ENCODE data around the gene IRF4.

The IRF4 gene

GRCh38 chr6:386688-387266 lies 4.8 kb upstream of the IRF4 start:
- TF ChIP-seq YY1 (IDR thresholded peaks at IDR 0.05; ENCODE audit: low read depth) = no peak
- no peak for TF ChIP-seq ZBTB7A (IDR thresholded peaks at IDR 0.05; ENCODE audit: low read depth)
- TF ChIP-seq EGR1 (IDR thresholded peaks at IDR 0.05) = no peak
- TF ChIP-seq TCF12 (IDR thresholded peaks at IDR 0.05; ENCODE audit: low read depth) = no peak
- no peak for TF ChIP-seq EP300 (IDR thresholded peaks at IDR 0.05; ENCODE audit: borderline replicate concordance)
- no peak for TF ChIP-seq REST (IDR thresholded peaks at IDR 0.05; ENCODE audit: low read depth)
- TF ChIP-seq, protein P1, sequence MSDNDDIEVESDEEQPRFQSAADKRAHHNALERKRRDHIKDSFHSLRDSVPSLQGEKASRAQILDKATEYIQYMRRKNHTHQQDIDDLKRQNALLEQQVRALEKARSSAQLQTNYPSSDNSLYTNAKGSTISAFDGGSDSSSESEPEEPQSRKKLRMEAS (IDR thresholded peaks at IDR 0.05) = no peak
- no peak for TF ChIP-seq RAD21 (IDR thresholded peaks at IDR 0.05; ENCODE audit: low read depth)
- no peak for TF ChIP-seq TEAD4 (IDR thresholded peaks at IDR 0.05)
- TF ChIP-seq, protein P2, sequence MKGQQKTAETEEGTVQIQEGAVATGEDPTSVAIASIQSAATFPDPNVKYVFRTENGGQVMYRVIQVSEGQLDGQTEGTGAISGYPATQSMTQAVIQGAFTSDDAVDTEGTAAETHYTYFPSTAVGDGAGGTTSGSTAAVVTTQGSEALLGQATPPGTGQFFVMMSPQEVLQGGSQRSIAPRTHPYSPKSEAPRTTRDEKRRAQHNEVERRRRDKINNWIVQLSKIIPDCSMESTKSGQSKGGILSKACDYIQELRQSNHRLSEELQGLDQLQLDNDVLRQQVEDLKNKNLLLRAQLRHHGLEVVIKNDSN (IDR thresholded peaks at IDR 0.05) = no peak
- no peak for TF ChIP-seq NFIC (IDR thresholded peaks at IDR 0.05)
- TF ChIP-seq FOXM1 (IDR thresholded peaks at IDR 0.05; ENCODE audit: borderline replicate concordance, low read depth) = no peak
- no peak for TF ChIP-seq CEBPB (IDR thresholded peaks at IDR 0.05)
- TF ChIP-seq TAF1 (IDR thresholded peaks at IDR 0.05; ENCODE audit: low read depth) = no peak

DNA sequence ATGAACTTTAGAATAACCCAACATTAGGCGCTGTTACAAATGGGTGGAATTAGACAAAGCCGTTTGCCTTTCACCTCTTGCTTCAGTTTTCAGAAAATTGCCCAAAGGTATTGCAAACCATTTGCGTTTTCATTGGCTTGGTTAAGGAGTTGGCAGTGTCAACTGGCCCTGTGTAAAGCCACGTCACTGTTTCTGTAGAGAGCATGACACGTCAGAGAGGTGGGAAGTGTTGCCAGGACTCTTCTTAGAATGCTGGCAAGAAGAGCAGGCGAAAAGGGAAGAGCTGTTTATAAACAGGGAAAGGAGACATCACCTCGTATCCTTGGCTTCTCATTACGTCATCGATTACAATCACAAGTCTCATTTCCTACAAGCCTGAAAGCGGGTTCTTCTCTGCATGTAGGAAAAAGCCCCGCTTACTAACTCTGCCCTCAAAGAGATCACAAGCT lies 4.2 kb upstream of the IRF4 start:
- TF ChIP-seq, protein P1 (IDR thresholded peaks at IDR 0.05) = no peak
- no peak for TF ChIP-seq CREB1 (IDR thresholded peaks at IDR 0.05; ENCODE audit: low read depth)

- TF ChIP-seq, protein P2 (IDR thresholded peaks at IDR 0.05) = no peak
- TF ChIP-seq TAF1 (IDR thresholded peaks at IDR 0.05; ENCODE audit: low read depth) = no peak
- no peak for TF ChIP-seq YY1 (IDR thresholded peaks at IDR 0.05; ENCODE audit: low read depth)
- TF ChIP-seq EP300 (IDR thresholded peaks at IDR 0.05; ENCODE audit: borderline replicate concordance) = no peak
- no peak for TF ChIP-seq TCF12 (IDR thresholded peaks at IDR 0.05; ENCODE audit: low read depth)
- TF ChIP-seq RAD21 (IDR thresholded peaks at IDR 0.05; ENCODE audit: low read depth) = no peak
- no peak for TF ChIP-seq TEAD4 (IDR thresholded peaks at IDR 0.05)
- TF ChIP-seq ZBTB7A (IDR thresholded peaks at IDR 0.05; ENCODE audit: low read depth) = no peak
- TF ChIP-seq REST (IDR thresholded peaks at IDR 0.05; ENCODE audit: low read depth) = no peak
- TF ChIP-seq, protein P1 (IDR thresholded peaks at IDR 0.05) = no peak
- no peak for TF ChIP-seq FOXM1 (IDR thresholded peaks at IDR 0.05; ENCODE audit: borderline replicate concordance, low read depth)
- TF ChIP-seq EGR1 (IDR thresholded peaks at IDR 0.05) = no peak
- TF ChIP-seq NFIC (IDR thresholded peaks at IDR 0.05) = no peak
- no peak for TF ChIP-seq CREB1 (IDR thresholded peaks at IDR 0.05; ENCODE audit: low read depth)
- TF ChIP-seq CEBPB (IDR thresholded peaks at IDR 0.05) = no peak
These were observed 3.2 kb upstream of the IRF4 start for GRCh38 chr6:388202-388903.

- TF ChIP-seq TEAD4 (IDR thresholded peaks at IDR 0.05) = no peak
- no peak for TF ChIP-seq ZBTB7A (IDR thresholded peaks at IDR 0.05; ENCODE audit: low read depth)
- TF ChIP-seq EP300 (IDR thresholded peaks at IDR 0.05; ENCODE audit: borderline replicate concordance) = no peak
- no peak for TF ChIP-seq FOXM1 (IDR thresholded peaks at IDR 0.05; ENCODE audit: borderline replicate concordance, low read depth)
- TF ChIP-seq RAD21 (IDR thresholded peaks at IDR 0.05; ENCODE audit: low read depth) = no peak
- TF ChIP-seq YY1 (IDR thresholded peaks at IDR 0.05; ENCODE audit: low read depth) = no peak
- TF ChIP-seq CEBPB (IDR thresholded peaks at IDR 0.05) = no peak
- TF ChIP-seq TCF12 (IDR thresholded peaks at IDR 0.05; ENCODE audit: low read depth) = no peak
These were observed 2.4 kb upstream of the IRF4 start for GRCh38 chr6:389143-389542.

GRCh38 chr6:389622-390021 lies 1.9 kb upstream of the IRF4 start:
- no peak for TF ChIP-seq EGR1 (IDR thresholded peaks at IDR 0.05)
- TF ChIP-seq ZBTB7A (IDR thresholded peaks at IDR 0.05; ENCODE audit: low read depth) = no peak
- TF ChIP-seq, protein P2 (IDR thresholded peaks at IDR 0.05) = no peak
- no peak for TF ChIP-seq YY1 (IDR thresholded peaks at IDR 0.05; ENCODE audit: low read depth)
- no peak for TF ChIP-seq TAF1 (IDR thresholded peaks at IDR 0.05; ENCODE audit: low read depth)
- TF ChIP-seq CREB1 (IDR thresholded peaks at IDR 0.05; ENCODE audit: low read depth) = no peak
